Measurements from ENCODE around the gene ADAM11.

DNA sequence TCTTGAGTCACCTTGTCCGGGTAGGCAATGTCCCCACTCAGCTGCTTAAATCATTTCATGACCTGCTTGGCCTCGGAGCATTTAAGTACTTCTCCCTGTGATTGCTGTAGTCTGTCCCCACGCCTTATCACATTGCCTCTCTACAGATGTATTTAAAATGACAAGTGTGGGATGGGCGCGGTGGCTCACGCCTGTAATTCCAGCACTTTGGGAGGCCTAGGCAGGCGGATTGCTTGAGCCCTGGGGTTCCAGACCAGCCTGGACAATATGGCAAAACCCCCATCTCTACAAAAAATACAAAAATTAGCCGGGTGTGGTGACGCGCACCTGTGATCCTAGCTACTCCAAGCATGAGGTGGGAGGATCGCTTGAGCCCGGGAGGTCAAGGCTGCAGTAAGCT, 72.6 kb downstream of the ADAM11 start:
- TF ChIP-seq, protein P1, sequence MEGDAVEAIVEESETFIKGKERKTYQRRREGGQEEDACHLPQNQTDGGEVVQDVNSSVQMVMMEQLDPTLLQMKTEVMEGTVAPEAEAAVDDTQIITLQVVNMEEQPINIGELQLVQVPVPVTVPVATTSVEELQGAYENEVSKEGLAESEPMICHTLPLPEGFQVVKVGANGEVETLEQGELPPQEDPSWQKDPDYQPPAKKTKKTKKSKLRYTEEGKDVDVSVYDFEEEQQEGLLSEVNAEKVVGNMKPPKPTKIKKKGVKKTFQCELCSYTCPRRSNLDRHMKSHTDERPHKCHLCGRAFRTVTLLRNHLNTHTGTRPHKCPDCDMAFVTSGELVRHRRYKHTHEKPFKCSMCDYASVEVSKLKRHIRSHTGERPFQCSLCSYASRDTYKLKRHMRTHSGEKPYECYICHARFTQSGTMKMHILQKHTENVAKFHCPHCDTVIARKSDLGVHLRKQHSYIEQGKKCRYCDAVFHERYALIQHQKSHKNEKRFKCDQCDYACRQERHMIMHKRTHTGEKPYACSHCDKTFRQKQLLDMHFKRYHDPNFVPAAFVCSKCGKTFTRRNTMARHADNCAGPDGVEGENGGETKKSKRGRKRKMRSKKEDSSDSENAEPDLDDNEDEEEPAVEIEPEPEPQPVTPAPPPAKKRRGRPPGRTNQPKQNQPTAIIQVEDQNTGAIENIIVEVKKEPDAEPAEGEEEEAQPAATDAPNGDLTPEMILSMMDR (conservative IDR thresholded peaks at IDR 0.05), result no peak
- TF ChIP-seq EZH2 (IDR thresholded peaks at IDR 0.05; ENCODE audit: low read depth), result no peak

All from PC-9 (cell line).